ENCODE data around the gene PTPN4. TPM values are rescaled to one million over a fixed set of nuclear protein-coding genes. Genes with fewer than 3 reads are reported as not detected.

The PTPN4 gene
- polyA plus RNA-seq, 3 donors: 5.5 to 6.7 (median 5.7) TPM

- Histone ChIP-seq H3K4me2 (replicated peaks; ENCODE audit: extremely low read depth, low read length, poor library complexity, severe bottlenecking) (no peak overlapping the region), H3K27ac (ENCODE audit: low read depth in 1 of 2, low read length in 2 of 2) (no peak overlapping the region), H3K4me1 (ENCODE audit: control insufficient read depth in 1 of 2, insufficient read depth in 2 of 2, low read length in 2 of 2) (no peaks in the 10 kb centered on the region), H3K36me3 (replicated peaks in 1 of 2; ENCODE audit: control insufficient read depth in 1 of 2, insufficient read depth in 2 of 2, low read length in 2 of 2) (no peaks in the 10 kb centered on the region), H2AFZ (ENCODE audit: insufficient read depth, low read depth, low read length, poor library complexity, severe bottlenecking) (no peak overlapping the region), H3K4me3 (replicated peaks in 1 of 3; ENCODE audit: low read depth in 2 of 3, low read length in 3 of 3) (no peak overlapping the region), H3K9me3 (replicated peaks in 1 of 2; ENCODE audit: control insufficient read depth in 1 of 2, insufficient read depth in 1 of 2, low read length in 2 of 2) (no peaks in the 10 kb centered on the region), H3K27me3 (ENCODE audit: control insufficient read depth in 2 of 2, insufficient read depth in 2 of 2, low read length in 2 of 2) (no peaks in the 10 kb centered on the region), H4K20me1 (ENCODE audit: insufficient read depth, low read length) (no peaks in the 10 kb centered on the region), H3K79me2 (ENCODE audit: insufficient read depth, low read length) (no peaks in the 10 kb centered on the region), H3K9ac (ENCODE audit: insufficient read depth, low read length, poor library complexity, severe bottlenecking) (no peak overlapping the region)
- intact Hi-C loops (cut with micrococcal nuclease): no loop called here
- H3K27me3 Mint-ChIP-seq (ENCODE audit: low read depth in 3 of 3): no peaks in the 10 kb centered on the region
- H3K4me3 Mint-ChIP-seq: no peak overlapping the region
- WGBS (ENCODE audit: insufficient coverage): no CpG with 5 or more reads among the region's 1 CpG
- no peak overlapping the region for H3K27ac Mint-ChIP-seq
- H3K9me3 Mint-ChIP-seq: peaks cover 0 to 6% (median 0%) of the 10 kb centered on the region in 7 donors
- H3K4me1 Mint-ChIP-seq: no peaks in the 10 kb centered on the region
- H3K36me3 Mint-ChIP-seq: no peaks in the 10 kb centered on the region
- no peak for DNase-seq
- no peak for TF ChIP-seq CTCF (IDR thresholded peaks at IDR 0.05)
These were observed 38.7 kb upstream of the PTPN4 start for GRCh38 chr2:119721043-119721442.

GRCh38 chr2:119721462-119721861 is 38.3 kb upstream of the PTPN4 start:
- no peak overlapping the region for H3K9ac ChIP-seq (ENCODE audit: insufficient read depth, low read length, poor library complexity, severe bottlenecking)
- WGBS (ENCODE audit: insufficient coverage): 96% methylated on average over 4 of the region's 5 CpGs
- H3K27me3 ChIP-seq (ENCODE audit: control insufficient read depth in 2 of 2, insufficient read depth in 2 of 2, low read length in 2 of 2): no peaks in the 10 kb centered on the region
- no peak for DNase-seq
- H3K9me3 Mint-ChIP-seq: peaks cover 0 to 6% (median 0%) of the 10 kb centered on the region in 7 donors
- no peak overlapping the region for H3K27ac ChIP-seq (ENCODE audit: low read depth in 1 of 2, low read length in 2 of 2)
- H4K20me1 ChIP-seq (ENCODE audit: insufficient read depth, low read length): no peaks in the 10 kb centered on the region
- no peaks in the 10 kb centered on the region for H3K4me1 Mint-ChIP-seq
- no peak for TF ChIP-seq CTCF (IDR thresholded peaks at IDR 0.05)
- no peaks in the 10 kb centered on the region for H3K36me3 Mint-ChIP-seq
- intact Hi-C loops (cut with micrococcal nuclease): no loop called here
- no peak overlapping the region for H3K4me2 ChIP-seq (replicated peaks; ENCODE audit: extremely low read depth, low read length, poor library complexity, severe bottlenecking)
- no peaks in the 10 kb centered on the region for H3K79me2 ChIP-seq (ENCODE audit: insufficient read depth, low read length)
- no peak overlapping the region for H3K27ac Mint-ChIP-seq
- no peaks in the 10 kb centered on the region for H3K27me3 Mint-ChIP-seq (ENCODE audit: low read depth in 3 of 3)
- H2AFZ ChIP-seq (ENCODE audit: insufficient read depth, low read depth, low read length, poor library complexity, severe bottlenecking): no peak overlapping the region
- no peaks in the 10 kb centered on the region for H3K36me3 ChIP-seq (replicated peaks in 1 of 2; ENCODE audit: control insufficient read depth in 1 of 2, insufficient read depth in 2 of 2, low read length in 2 of 2)
- no peak overlapping the region for H3K4me3 ChIP-seq (replicated peaks in 1 of 3; ENCODE audit: low read depth in 2 of 3, low read length in 3 of 3)
- no peaks in the 10 kb centered on the region for H3K4me1 ChIP-seq (ENCODE audit: control insufficient read depth in 1 of 2, insufficient read depth in 2 of 2, low read length in 2 of 2)
- H3K9me3 ChIP-seq (replicated peaks in 1 of 2; ENCODE audit: control insufficient read depth in 1 of 2, insufficient read depth in 1 of 2, low read length in 2 of 2): no peaks in the 10 kb centered on the region
- H3K4me3 Mint-ChIP-seq: no peak overlapping the region

Measured in CD14-positive monocyte (primary cell).